Stomach smooth muscle (tissue), 2 donors: Measurements from ENCODE around the gene TNK2.

Experiments
- H3K27ac ChIP-seq: one replicate; pipeline ENCODE4 v1.7.0; 2013; ENCODE audit warnings: mild to moderate bottlenecking, low read length, inconsistent platforms
- H3K27me3 ChIP-seq, 2 donors: one replicate each; pipeline ENCODE4 v1.7.0; 2013; ENCODE audit warnings: low read length in 2 of 2; ENCODE audit not compliant: insufficient read depth in 2 of 2, control insufficient read depth in 1 of 2
- H3K36me3 ChIP-seq, 2 donors: one replicate each; pipeline ENCODE4 v1.7.0; 2013; ENCODE audit warnings: low read length in 2 of 2; ENCODE audit not compliant: control insufficient read depth in 2 of 2, insufficient read depth in 2 of 2
- H3K4me1 ChIP-seq: one replicate; pipeline ENCODE4 v1.7.0; 2013; ENCODE audit warnings: low read length; ENCODE audit not compliant: control insufficient read depth, insufficient read depth
- H3K4me3 ChIP-seq, 2 donors: one replicate each; pipeline ENCODE4 v1.7.0; 2013; ENCODE audit warnings: low read length in 2 of 2
- H3K9ac ChIP-seq, 2 donors: one replicate each; pipeline ENCODE4 v1.7.0; 2013; ENCODE audit warnings: low read length in 2 of 2, mild to moderate bottlenecking in 1 of 2
- H3K9me3 ChIP-seq, 2 donors: one replicate each; pipeline ENCODE4 v1.7.0; 2013; ENCODE audit warnings: low read length in 2 of 2; ENCODE audit not compliant: control insufficient read depth in 2 of 2
- donor health status: healthy.
- donor health status: Pancreatic carcinoma.

The TNK2 gene

DNA sequence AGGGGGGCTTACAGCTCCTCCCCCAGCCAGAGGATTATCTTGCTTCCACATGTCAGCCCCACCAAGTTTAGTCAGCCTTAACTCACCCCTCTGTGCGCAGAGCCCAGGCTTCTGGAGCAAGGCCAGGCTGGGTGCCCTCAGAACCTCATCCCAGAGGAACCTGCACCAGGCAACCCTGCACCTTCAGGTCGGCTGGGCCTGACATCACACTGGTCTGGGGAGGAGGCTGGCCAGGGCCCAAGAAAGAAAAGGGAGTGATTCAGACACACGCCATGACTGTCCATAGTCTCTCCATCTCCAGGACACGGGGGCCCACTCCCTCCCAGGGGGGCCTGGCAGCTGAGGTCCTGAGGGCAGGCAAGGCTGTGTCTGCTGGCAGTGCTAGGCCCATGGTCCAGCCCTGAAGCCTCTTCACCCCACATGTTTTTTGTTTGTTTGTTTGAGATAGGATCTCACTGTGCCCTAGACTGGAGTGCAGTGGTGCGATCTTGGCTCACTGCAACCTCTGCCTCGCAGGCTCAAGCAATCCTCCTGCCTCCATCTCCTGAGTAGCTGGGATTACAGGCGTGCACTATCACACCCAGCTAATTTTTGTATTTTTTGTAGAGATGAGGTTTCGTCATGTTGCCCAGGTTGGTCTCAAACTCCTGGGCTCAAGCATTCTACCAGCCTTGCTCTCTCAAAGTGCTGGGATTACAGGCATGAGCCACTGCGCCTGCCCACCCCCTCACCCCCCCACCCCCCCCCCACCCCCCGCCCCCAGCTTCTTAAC lies 11.1 kb downstream of the TNK2 start:
- H3K4me1 ChIP-seq: peaks cover 51% of the 10 kb centered on the region
- H3K9ac ChIP-seq: peak overlapping the region in 1 of 2 donors; percentile 73
- peak overlapping the region; percentile 29 to 78 for H3K4me3 ChIP-seq
- no peaks in the 10 kb centered on the region for H3K36me3 ChIP-seq
- no peaks in the 10 kb centered on the region for H3K9me3 ChIP-seq
- peak overlapping the region; percentile 92 for H3K27ac ChIP-seq
- H3K27me3 ChIP-seq: no peaks in the 10 kb centered on the region

- Histone ChIP-seq H3K36me3 (no peaks in the 10 kb centered on the region), H3K27me3 (no peaks in the 10 kb centered on the region), H3K9ac (peak overlapping the region; percentile 66 to 73), H3K27ac (peak overlapping the region; percentile 92), H3K4me3 (peak overlapping the region; percentile 78 to 79), H3K9me3 (no peaks in the 10 kb centered on the region), H3K4me1 (peaks cover 58% of the 10 kb centered on the region)
Observed at GRCh38 chr3:195896361-195897080, 11.8 kb downstream of the TNK2 start.

GRCh38 chr3:195895861-195896360 lies 12.4 kb downstream of the TNK2 start:
- H3K36me3 ChIP-seq: no peaks in the 10 kb centered on the region
- H3K9ac ChIP-seq: peak overlapping the region; percentile 66 to 73
- no peaks in the 10 kb centered on the region for H3K27me3 ChIP-seq
- peak overlapping the region; percentile 92 for H3K27ac ChIP-seq
- H3K9me3 ChIP-seq: no peaks in the 10 kb centered on the region
- peaks cover 58% of the 10 kb centered on the region for H3K4me1 ChIP-seq
- H3K4me3 ChIP-seq: peak overlapping the region; percentile 78 to 79

DNA sequence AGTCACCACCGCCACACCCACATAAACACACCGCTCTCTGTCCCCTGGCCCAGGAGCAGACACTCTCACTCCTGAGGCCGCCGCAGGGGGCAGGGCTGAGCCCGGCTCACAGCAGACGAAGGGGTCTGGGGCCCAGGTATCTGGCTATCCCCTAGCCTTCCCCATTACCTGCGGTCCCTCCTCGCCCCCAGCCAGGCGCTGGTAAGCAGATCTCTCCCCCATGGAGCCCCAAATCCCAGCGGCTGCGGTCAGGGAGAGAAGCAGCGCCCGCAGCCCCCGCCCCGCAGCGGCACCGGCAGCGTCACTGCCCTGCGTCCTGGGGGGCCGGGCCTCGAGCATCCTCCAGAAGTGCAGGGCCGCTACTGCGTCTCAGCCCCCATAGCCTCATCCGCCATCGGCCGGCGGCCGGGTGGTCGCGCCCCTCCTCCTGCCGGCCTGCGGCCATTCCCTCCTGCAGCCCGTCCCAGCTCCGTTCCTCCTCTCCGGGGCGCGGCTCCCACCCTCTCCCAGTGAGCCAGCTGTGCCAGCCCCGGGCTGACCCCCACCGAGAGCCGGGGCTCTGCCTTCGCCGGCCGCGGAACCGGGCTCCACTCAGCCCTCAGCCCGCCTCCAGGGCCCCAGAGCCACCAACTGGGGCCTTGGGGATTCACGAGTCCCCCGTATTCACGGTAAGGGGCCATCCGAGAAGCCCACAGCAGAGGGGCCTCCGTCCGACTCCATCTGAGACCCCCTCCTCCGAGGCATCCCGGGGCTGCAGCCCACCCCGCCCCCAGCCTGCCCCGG lies 13.1 kb downstream of the TNK2 start:
- peak overlapping the region; percentile 82 for H3K27ac ChIP-seq
- peak overlapping the region; percentile 78 to 79 for H3K4me3 ChIP-seq
- H3K27me3 ChIP-seq: no peaks in the 10 kb centered on the region
- peak overlapping the region; percentile 54 to 62 for H3K9ac ChIP-seq
- no peaks in the 10 kb centered on the region for H3K36me3 ChIP-seq
- peaks cover 57% of the 10 kb centered on the region for H3K4me1 ChIP-seq
- no peaks in the 10 kb centered on the region for H3K9me3 ChIP-seq

GRCh38 chr3:195893916-195894465 lies 14.4 kb downstream of the TNK2 start:
- no peak overlapping the region for H3K4me3 ChIP-seq
- H3K27me3 ChIP-seq: no peaks in the 10 kb centered on the region
- H3K4me1 ChIP-seq: peaks cover 65% of the 10 kb centered on the region
- no peaks in the 10 kb centered on the region for H3K36me3 ChIP-seq
- H3K27ac ChIP-seq: peak overlapping the region; percentile 82
- H3K9me3 ChIP-seq: no peaks in the 10 kb centered on the region
- no peak overlapping the region for H3K9ac ChIP-seq

GRCh38 chr3:195893516-195893915 lies 14.8 kb downstream of the TNK2 start:
- no peaks in the 10 kb centered on the region for H3K27me3 ChIP-seq
- H3K9ac ChIP-seq: peak overlapping the region in 1 of 2 donors; percentile 13
- H3K36me3 ChIP-seq: no peaks in the 10 kb centered on the region
- peak overlapping the region in 1 of 2 donors; percentile 9 for H3K4me3 ChIP-seq
- no peaks in the 10 kb centered on the region for H3K9me3 ChIP-seq
- H3K4me1 ChIP-seq: peaks cover 65% of the 10 kb centered on the region
- H3K27ac ChIP-seq: peak overlapping the region; percentile 82

DNA sequence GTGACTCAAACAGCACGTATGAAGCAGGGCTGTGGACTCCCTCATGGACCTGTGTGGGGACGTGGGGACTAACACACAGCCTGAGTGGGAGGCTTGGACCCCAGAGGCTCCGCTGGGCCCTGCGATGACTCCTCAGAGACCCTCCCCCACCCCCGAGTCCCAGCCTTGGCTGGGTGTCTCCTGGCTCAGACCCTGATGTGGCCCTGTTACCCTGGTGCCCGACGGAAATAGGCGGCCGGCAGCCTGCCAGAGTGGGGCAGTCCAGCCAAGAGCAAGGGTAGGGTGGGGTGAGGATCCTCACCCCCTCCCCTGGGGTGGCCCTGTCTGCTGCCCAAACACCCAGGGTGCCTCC lies 15.3 kb downstream of the TNK2 start:
- peaks cover 1 to 2% of the 10 kb centered on the region in 2 donors for H3K36me3 ChIP-seq
- H3K9me3 ChIP-seq: no peaks in the 10 kb centered on the region
- peak overlapping the region; percentile 13 to 29 for H3K9ac ChIP-seq
- peak overlapping the region; percentile 9 to 67 for H3K4me3 ChIP-seq
- peak overlapping the region; percentile 82 for H3K27ac ChIP-seq
- no peaks in the 10 kb centered on the region for H3K27me3 ChIP-seq
- H3K4me1 ChIP-seq: peaks cover 65% of the 10 kb centered on the region

DNA sequence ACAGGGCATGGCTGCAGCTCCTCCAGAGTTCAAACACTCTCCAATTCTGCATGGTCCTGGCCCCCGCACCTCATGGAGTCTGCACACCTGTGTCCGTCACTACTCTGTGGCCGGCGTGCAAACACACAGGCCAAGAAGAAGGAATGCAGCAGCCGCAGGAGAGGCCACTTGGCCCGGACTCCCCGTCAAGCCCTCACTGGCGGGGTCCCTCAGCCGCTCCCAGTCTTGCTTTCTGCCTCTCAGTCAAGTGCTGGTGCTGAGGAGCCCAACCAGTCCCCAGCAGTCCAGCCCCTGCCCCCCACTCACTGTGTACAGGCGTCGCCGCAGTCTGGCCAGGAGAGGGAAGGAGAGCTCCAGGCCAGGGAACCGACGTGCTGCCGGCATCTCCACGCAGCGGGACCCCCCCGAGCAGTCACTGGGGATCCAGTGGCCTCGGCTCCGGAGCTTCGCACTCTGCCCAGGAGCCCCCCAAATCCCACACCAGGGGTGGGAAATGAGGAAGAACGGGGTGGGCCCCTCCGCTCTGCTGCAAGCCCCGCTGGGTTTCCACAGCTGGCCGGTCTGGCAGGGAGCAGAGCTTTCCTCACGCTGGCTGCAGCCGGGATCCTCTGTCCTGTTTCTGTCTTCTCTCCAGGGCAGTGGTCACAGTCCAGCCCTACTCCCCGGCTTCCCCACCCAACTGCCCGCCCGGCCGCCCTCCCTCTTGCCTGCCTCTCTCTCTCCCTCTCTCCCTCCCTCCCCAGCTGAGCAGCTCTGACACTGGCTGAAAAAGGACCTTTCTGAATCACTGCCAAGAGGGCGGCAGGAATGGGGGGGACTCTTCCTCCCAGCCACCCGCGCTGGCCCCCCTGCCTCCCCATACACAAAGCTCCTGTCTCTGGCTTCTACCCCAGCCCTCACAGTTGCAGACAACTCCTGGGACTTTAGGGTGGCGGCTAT lies 16.0 kb downstream of the TNK2 start:
- Histone ChIP-seq H3K27me3 (no peaks in the 10 kb centered on the region), H3K4me3 (peak overlapping the region; percentile 55 to 69), H3K36me3 (peaks cover 5 to 8% of the 10 kb centered on the region in 2 donors), H3K9ac (peak overlapping the region; percentile 13 to 29), H3K9me3 (no peaks in the 10 kb centered on the region), H3K4me1 (peaks cover 61% of the 10 kb centered on the region), H3K27ac (peak overlapping the region; percentile 82)

- peaks cover 56% of the 10 kb centered on the region for H3K4me1 ChIP-seq
- peak overlapping the region in 1 of 2 donors; percentile 0 for H3K9ac ChIP-seq
- no peak overlapping the region for H3K27ac ChIP-seq
Observed at GRCh38 chr3:195891431-195892104, 16.8 kb downstream of the TNK2 start.

More at GRCh38 chr3:195891431-195892104, 16.8 kb downstream of the TNK2 start:
- H3K36me3 ChIP-seq: peaks cover 5 to 8% of the 10 kb centered on the region in 2 donors
- peak overlapping the region; percentile 55 to 69 for H3K4me3 ChIP-seq
- H3K27me3 ChIP-seq: no peaks in the 10 kb centered on the region
- H3K9me3 ChIP-seq: no peaks in the 10 kb centered on the region
